Omental fat pad (tissue), 4 donors: Measurements from ENCODE around the gene TNFRSF8. TPM values are rescaled to one million over a fixed set of nuclear protein-coding genes. Genes with fewer than 3 reads are reported as not detected.

Source experiments
- ATAC-seq: fragments of 150-250 bp; one replicate; pipeline ENCODE4 v1.9.1; 2016; ENCODE audit warnings: mild to moderate bottlenecking, moderate library complexity; ENCODE audit not compliant: low FRiP score
- DNase-seq: peaks from one replicate; pipeline ENCODE4 v3.0.0-alpha.2; 2019; ENCODE audit warnings: low spot score
- total RNA-seq, 4 donors: library from RNA; depleted of rRNA; stranded (reverse); fragments of >200 nt; gene quantifications; one replicate each; pipeline ENCODE4 v1.1.0, GENCODE V29; 2016
- TF ChIP-seq, protein P1 (sequence below), 3 donors: fragments of 450-650 bp; IDR thresholded peaks; one replicate each; pipeline ENCODE4 v1.5.1; 2016 to 2017; ENCODE audit warnings: antibody characterized with exemption in 3 of 3, mild to moderate bottlenecking in 3 of 3, moderate library complexity in 2 of 3

TNFRSF8 gene
- total RNA-seq, 4 donors from 2014 or later: 2.9 to 31.9 (median 5.1) TPM

DNA sequence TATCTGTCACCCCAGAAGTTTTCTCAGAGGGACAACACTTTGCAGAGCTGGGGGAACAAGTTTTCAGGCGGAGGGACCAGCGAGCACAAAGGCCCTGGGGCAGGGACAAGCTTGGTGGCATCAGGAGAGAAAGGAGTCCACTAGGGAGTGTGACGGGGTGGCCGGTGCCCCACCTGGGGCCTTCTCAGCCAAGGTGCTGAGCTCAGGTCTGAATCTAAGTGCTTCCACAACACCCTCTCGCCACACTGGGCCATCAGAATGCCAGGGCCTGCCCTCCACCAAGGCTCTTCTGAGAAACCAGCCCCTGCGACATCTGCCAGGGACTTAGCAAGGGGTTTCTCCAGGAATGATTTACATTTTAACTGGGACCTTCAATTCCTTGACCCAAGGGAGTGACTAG, 7.8 kb upstream of the TNFRSF8 start:
- TF ChIP-seq, protein P1, sequence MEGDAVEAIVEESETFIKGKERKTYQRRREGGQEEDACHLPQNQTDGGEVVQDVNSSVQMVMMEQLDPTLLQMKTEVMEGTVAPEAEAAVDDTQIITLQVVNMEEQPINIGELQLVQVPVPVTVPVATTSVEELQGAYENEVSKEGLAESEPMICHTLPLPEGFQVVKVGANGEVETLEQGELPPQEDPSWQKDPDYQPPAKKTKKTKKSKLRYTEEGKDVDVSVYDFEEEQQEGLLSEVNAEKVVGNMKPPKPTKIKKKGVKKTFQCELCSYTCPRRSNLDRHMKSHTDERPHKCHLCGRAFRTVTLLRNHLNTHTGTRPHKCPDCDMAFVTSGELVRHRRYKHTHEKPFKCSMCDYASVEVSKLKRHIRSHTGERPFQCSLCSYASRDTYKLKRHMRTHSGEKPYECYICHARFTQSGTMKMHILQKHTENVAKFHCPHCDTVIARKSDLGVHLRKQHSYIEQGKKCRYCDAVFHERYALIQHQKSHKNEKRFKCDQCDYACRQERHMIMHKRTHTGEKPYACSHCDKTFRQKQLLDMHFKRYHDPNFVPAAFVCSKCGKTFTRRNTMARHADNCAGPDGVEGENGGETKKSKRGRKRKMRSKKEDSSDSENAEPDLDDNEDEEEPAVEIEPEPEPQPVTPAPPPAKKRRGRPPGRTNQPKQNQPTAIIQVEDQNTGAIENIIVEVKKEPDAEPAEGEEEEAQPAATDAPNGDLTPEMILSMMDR (IDR thresholded peaks at IDR 0.05): no peak
- DNase-seq (no peak), ATAC-seq (no peak)

DNA sequence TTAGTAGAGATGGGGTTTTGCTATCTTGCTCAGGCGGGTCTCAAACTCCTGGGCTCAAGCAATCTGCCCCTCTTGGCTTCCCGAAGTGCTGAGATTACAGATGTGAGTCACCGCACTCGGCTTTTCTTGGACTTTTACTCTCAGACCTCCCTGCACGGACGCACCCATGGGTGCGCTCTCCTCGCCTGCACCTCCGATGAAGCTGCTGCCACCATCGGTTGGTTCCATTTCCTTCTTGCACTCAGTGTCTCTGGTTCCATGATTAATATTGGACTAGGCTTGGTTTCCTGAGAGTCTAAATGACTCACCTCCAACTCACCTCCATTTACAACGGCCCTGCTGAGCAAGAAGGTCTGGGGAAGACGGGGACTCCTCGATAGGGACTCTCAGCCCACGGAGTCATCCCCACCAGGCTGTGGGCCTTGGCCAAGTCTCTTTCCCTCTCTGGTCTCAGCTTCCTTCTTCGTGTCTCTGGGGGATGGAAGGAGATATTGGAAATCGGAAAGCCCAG, 6.7 kb upstream of the TNFRSF8 start:
- DNase-seq: no peak
- TF ChIP-seq, protein P1 (IDR thresholded peaks at IDR 0.05): no peak
- no peak for ATAC-seq

DNA sequence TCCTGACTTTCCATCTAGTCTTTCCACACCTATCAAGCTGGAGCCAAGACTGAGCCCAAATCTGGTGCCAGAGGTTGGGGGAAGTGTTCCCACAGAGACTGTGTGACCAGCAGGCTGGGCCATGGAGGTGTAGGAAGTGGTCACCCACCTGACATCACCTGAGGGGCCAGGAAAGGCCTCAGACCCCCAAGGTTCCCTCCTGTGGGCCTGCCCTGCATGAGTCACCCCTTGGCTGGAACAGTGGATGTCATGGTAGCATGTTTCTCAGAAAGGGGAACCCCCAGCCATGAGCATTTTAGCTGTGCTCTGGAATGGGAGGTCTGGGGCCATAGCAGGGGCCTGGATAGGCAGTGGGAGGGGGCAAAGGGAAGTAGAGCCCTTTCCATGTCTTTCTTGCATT, 5.7 kb upstream of the TNFRSF8 start:
- ATAC-seq (no peak), DNase-seq (no peak)
- TF ChIP-seq, protein P1 (IDR thresholded peaks at IDR 0.05): no peak

DNA sequence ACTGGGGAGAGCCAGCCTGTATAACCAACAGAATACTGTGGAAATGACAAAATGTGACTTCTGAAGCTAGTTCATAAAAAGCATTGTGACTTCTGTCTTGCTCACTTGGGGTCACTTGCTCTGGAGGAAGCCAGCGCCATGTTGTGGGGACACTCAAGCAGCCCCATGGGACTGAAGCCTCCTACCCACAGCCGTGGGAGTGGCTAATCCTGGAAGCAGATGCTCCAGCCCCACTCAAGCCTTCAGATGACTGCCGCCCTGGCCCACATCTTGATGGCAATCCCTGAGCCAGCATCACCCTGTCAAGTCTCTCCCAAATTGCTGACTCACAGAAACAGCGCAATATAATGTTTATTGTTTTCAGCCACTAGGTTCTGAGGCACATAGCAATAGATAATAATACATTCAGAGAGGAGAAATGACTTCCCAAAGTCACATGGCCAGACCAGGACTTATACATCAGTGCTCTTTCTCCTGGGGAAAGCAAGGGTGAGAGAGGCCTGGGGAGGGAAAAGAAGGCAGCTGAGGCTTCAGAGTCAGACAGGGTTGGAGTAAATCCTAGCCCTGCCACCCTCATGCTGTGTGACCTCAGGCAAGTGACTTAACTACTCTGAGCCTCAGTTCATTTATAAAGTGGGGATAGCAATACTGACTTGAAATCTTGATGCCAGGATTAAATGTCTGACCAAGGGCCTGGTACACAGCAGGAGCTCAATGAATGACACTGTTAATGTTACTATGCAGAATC, 5.0 kb upstream of the TNFRSF8 start:
- TF ChIP-seq, protein P1 (IDR thresholded peaks at IDR 0.05): no peak
- ATAC-seq: no peak
- DNase-seq: no peak

DNA sequence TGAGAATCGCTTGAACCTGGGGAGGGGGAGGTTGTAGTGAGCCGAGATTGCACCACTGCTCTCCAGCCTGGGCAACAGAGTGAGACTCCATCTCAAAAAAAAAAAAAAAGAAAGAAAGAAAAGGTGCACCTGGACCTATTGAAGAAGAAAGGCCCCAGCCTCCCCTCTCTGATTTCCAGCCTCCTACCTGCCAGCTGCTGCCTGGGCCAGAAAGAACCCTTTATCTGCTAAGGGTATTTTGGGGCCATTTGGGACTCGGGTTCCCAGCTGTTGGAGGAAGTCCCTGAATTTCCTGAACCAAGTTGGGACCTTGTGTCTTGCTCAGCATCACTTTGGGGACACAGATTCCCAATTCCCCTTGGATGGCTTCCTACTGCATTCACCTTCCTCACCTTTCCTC, 3.9 kb upstream of the TNFRSF8 start:
- DNase-seq: no peak
- TF ChIP-seq, protein P1 (IDR thresholded peaks at IDR 0.05): no peak
- ATAC-seq: no peak

DNA sequence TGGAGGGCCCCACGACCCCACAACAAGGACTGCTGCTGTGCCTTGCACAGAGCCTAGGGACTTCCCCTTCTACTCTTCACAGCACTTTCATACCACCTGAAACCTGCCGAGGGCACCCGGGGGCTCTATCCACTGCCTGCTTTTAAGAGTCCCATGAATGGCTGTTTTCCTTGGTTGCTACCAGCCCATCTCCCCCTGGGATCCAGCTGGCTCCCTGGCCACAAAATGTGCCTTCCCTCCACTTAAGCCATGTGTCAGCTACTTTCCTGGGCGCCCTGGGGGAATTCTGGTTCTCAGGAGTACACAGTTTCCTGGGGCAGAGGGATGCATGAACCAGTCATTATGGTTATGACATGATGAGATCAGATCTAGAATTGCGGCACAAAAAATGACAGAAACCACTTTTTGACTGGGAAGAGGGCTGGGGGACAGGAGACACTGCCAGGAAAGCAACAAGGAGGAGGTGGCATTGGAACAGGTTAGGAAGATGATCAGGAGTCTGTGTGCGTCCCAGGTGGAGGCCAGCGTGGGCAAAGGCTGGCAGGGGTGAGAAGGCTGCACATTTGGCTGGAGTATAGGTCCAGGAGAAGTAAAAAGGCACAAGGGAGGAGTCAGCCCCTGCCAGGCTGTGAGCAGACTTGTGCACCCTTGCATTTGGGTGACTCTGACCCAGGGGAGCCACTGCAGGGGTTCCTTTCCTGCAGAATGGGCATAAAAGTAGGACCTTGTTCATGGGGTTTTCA, 3.2 kb upstream of the TNFRSF8 start:
- TF ChIP-seq, protein P1 (IDR thresholded peaks at IDR 0.05): no peak
- ATAC-seq: no peak
- DNase-seq: no peak
